ENCODE results near the gene ATF1.
"Not testable (repeated sequence)": the region's sequence is repeated elsewhere in the genome, so short reads cannot be mapped to it uniquely, and the experiment has no call there.

- TF ChIP-seq EP300, CTCF, POLR2AphosphoS5, POLR2A (IDR thresholded peaks at IDR 0.05): not testable (repeated sequence)
Measured at GRCh38 chr12:50855218-50855617, 91.3 kb downstream of the ATF1 start.

Data from stomach (tissue), 4 donors.